ENCODE results near the gene FXYD3.

GRCh38 chr19:35154525-35155406 is 39.1 kb downstream of the FXYD3 start, which contains the start of gene FXYD5:
- TF ChIP-seq CTCF (conservative IDR thresholded peaks at IDR 0.05; ENCODE audit: low read length) (no peak), EZH2phosphoT487 (IDR thresholded peaks at IDR 0.05; ENCODE audit: borderline replicate concordance, low read depth, low read length) (no peak)

All from OCI-LY7 (cell line).